SKM-1 (cell line): ENCODE results near the gene TNRC6C.

ENCODE experiments used
- DNase-seq: peaks from one replicate; lab custom pipeline; 2025; ENCODE audit not compliant: unreplicated experiment; lab: John Stamatoyannopoulos, UW

The TNRC6C gene

DNA sequence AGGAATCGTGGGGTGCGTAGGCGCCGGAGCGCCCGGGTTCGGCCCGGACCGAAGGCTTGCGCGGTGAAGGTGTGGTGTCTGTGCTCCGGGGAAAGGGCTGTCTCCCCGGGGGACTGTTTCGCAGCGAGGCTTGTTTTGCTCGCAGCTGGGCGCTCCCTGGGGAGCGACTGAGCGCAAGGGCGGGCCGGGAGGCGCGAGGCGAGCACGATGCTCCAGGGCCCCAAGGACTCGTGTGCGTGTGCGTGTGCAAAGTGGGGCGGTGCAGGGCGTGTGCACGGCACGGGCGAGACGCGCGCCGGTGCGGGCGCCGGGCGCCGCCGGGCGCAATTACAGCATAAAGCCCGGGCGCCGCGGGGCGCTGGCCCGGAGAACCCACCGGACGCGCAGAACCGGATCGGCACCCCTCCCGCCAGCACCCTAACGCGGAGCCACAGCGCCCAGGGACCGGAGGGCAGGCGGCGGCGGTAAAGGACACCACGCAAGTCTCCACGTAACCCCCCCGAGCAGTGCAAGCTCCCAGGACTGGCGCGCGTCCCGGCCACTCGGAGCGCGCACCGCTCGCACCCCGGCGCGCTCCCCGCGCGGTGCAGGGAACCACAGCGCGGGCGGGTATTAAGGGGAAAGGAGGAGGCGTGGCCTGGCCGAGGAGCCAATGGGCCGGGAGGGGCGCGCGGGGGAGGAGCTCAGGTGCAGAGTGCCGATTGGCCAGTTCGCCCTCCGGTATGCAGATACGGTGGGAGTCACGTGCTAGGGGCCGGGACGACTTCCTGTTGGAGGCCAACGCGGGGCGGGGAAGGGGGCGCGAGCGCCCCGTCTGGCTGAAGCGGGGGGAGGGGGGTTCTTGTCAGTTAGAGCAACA is at the start of gene TNRC6C:
TSS of gene TNRC6C (plus strand) at position 847 of the 859 bp plus-strand sequence. CDS start 45,504 bp downstream, outside the sequence.
- DNase-seq = peak; percentile 97

GRCh38 chr17:77909236-77909635 is 49.3 kb upstream of the TNRC6C start:
- DNase-seq = no peak

GRCh38 chr17:77909816-77910215 is 48.7 kb upstream of the TNRC6C start:
- no peak for DNase-seq

- DNase-seq = no peak
These were observed 43.9 kb upstream of the TNRC6C start for GRCh38 chr17:77914385-77915254.

GRCh38 chr17:77915594-77916021 is 42.9 kb upstream of the TNRC6C start:
- no peak for DNase-seq

DNA sequence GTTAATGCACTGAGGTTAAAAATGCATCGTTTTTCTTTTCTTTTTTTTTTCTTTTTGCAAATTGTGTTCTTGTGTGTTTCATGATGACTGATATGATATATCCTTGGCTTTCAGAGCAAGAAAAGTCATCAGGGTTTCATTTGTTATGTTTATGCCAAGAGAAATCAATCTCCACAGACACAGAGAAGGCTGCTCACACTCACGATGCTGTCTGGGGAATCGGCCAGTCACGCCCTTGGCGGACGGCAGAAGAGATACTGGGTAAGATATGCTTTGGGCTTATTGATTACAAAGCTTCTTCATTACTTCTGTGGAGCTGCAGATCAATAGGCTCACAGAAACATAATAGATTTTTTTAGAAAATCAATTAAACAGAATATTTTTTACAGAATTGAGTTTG is 42.2 kb upstream of the TNRC6C start:
- DNase-seq = no peak

- DNase-seq = peak; percentile 26
These were observed 41.6 kb upstream of the TNRC6C start for GRCh38 chr17:77916703-77917481.

DNA sequence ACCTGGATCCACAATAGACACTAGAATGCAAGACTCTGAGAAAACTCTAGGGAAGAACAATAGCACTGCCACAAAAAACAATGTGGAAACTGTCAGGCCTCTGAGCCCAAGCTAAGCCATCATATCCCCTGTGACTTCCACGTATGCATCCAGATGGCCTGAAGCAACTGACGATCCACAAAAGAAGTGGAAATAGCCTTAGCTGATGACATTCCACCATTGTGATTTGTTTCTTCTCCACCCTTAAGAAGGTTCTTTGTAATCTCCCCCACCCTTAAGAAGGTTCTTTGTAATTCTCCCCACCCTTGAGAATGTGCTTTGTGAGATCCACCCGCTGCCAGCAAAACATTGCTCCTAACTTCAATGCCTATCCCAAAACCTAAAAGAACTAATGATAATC is 39.2 kb upstream of the TNRC6C start:
- no peak for DNase-seq

- no peak for DNase-seq
These were observed 35.4 kb upstream of the TNRC6C start for GRCh38 chr17:77923135-77923534.

DNA sequence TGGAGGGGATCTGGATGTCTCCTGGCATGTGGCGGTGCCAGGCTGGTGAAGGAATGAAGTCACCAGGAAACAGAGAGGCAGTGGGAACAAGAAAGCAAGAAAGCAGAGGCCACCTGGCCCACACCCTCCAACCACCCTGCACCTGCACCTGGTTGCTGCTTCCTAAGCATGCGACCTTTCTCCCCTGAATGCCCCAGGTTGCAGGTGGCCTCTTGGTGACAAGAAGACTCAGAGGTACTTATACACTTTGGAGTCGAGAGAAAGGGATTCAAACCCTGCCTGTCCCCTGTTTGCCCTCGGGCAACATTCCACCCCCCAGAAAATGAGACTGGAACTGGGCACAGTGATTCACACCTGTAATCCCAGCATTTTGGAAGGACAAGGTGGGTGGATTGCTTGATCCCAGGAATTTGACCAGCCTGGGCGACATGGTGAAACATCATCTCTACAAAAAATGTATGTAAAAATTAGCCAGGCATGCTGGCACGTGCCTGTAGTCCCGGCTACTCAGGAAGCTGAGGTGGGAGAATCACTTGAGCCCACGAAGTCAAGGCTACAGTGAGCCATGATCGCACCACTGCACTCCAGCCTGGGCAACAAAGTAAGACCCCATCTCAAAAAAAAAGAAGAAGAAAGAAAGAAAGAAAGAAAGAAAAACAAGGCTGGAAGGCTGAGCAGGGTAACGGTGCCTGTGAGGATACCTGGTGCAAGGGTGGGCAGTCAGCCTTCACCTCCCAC is 34.6 kb upstream of the TNRC6C start:
- no peak for DNase-seq

DNA sequence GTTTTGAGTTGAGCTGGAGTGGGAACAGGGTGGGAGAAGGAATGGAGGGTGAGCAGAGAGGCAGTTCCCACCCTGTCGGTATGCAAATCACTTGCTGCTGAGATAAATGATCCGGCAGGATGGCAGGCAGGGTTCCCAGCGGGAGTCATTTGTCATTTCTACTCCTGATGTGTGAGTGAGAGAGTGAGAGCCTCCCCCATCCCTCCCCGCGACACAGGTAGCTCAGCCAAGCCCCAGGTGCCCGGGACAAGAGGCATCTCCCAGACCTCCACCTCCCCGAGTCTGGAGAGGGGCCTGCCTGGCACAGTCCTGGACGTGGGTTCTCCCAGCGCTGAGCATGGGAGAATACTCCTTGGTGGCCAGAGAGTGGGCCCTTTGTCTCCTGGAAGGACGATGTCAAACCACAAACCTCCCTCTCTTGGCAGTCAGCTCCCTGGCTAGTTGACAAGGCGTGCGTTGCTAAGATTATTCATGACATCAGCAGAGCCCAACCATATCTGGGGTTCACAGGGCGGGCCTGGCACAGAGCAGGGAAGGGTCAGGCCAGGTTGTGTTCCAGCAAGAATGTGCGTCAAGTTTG is 33.7 kb upstream of the TNRC6C start:
- no peak for DNase-seq

DNA sequence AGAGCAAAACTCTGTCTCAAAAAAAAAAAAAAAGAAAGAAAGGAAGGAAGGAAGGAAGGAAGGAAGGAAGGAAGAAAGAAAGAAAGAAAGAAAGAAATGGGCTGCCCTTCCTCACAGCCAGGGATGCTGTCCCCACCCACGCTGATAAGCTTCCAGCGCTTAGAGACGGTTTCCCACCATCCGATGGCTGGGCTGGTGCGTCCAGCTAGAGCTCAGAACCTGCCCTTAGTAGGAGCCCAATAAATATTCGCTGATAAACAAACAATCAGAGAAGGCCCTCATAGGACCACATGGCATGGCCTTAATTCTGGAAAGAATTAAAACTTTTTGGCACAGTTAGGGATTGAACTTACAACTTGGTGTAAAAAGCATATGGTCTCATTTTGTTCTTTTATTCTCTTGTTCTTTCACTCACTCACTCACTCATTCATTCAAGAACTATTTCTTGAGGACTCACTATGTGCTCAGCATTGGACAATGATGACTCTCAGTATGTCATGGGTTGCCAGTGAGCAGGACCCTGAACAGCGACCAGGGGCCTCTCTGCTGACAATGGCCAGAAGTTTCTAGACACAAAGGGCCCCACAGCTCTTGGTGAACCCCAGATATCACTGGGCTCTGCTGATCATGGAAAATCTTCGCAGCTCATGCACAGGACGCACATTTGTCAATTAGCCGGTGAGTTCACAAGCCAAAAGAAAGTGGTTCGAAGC is 32.5 kb upstream of the TNRC6C start:
- DNase-seq = no peak

DNA sequence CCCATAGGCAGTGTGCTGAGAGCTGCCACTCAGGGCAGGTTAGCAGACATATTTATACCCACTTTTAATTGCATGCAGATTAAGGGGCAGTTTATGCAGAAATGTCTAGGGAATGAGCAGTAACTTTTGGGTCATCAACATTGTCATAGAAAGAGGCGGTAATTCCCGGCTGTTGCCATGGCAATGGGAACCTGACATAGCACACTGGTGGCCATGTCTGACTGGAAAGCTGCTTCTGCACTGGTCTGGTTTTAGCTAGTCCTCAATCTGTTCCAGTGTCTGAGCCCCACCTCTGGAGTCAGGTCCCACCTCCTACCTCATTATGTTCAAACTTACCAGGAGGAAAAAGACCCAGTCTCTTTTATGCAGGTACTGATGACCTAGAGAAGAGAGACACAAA is 31.5 kb upstream of the TNRC6C start:
- no peak for DNase-seq

DNA sequence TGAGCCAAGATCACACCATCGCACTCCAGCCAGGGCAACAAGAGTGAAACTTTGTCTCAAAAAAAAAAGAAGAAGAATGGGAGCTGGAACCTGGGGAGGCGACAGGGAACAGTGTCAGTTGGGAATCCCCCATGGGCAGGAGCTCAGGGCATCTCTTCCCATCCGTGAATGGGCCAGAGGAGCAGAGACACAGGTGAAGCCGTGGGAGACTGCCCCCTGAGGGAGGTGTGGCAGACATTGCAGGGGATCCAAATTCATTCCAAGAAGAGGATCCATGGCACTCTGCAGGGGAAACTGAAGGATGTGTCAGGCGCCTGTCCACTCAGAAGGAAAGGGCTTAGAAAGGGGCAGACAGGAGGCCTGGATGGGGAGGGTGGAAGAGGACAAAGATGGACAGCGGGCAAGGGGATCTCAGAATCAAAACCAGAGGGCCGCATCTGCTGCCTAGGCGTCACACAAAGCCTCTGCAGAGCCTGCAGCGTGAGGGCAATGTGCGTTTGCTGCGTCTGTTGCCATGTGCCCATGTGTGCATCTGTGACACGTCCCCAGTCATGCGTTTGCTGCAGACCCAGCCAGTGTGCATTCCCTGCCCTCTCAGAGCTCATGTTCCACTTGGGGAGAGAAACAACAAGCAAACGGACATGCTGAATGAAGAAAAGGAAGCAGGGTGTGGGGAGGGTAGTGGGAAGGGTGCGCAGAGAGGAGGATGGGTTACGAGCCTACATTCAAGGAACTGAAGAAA is 30.6 kb upstream of the TNRC6C start:
- DNase-seq = no peak

GRCh38 chr17:77928519-77929179 is 29.9 kb upstream of the TNRC6C start:
- DNase-seq = no peak

DNA sequence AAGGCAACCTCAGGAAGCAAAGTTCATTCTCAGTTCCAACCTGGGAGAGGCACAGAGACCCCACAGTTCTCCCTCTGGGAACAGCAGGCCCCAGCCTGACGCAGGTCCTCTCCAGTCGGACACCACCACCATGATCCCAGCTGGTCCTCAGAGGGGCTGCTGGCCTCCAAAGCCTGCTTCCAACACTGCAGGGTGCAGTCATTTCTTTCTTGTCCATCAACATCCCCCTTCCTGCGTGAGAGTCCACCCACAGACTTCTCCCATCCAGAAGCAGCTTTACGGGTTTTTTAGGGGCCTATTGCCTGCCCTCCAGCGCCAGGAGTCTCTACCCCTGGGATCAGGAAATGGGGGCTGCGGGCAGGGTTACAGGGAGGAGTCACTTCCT is 29.3 kb upstream of the TNRC6C start:
- no peak for DNase-seq

- DNase-seq = no peak
These were observed 28.5 kb upstream of the TNRC6C start for GRCh38 chr17:77929871-77930436.
